Peyer's patch (tissue), 4 donors: ENCODE results near the gene CTBP1. TPM values are rescaled to one million over a fixed set of nuclear protein-coding genes. Genes with fewer than 3 reads are reported as not detected.

ENCODE experiments used
- DNase-seq, 3 donors: peaks; one replicate each; pipeline ENCODE4 v3.0.0-alpha.2; 2017 to 2019
- H3K27ac ChIP-seq, 4 donors: fragments of 200-600 bp; sonication (generic); one replicate each; pipeline ENCODE4 v1.5.1; 2016 to 2019
- H3K27me3 ChIP-seq, 2 donors: fragments of 200-600 bp; sonication (generic); one replicate each; pipeline ENCODE4 v1.5.1; 2019
- H3K36me3 ChIP-seq, 3 donors: fragments of 200-600 bp; sonication (generic); one replicate each; pipeline ENCODE4 v1.5.1; 2016 to 2019
- H3K4me1 ChIP-seq, 4 donors: fragments of 200-600 bp; sonication (generic); one replicate each; pipeline ENCODE4 v1.5.1; 2016 to 2019
- H3K4me3 ChIP-seq, 4 donors: fragments of 200-600 bp; sonication (generic); 1 replicate in 3 of 4; 2 replicates in 1 of 4; pipeline ENCODE4 v1.5.1; 2016 to 2019; ENCODE audit warnings: mild to moderate bottlenecking in 1 of 4
- H3K9me3 ChIP-seq, 4 donors: fragments of 200-600 bp; sonication (generic); one replicate each; pipeline ENCODE4 v1.5.1; 2016 to 2019; ENCODE audit warnings: mild to moderate bottlenecking in 1 of 4
- CTCF ChIP-seq, 6 experiments: fragments of 450-650 bp in 4 of 6; fragments of 200-600 bp in 2 of 6; sonication (generic) in 1 of 6; IDR thresholded peaks; one replicate each; pipeline ENCODE4 v1.5.1; 2017 to 2019; ENCODE audit warnings: antibody characterized with exemption in 6 of 6, mild to moderate bottlenecking in 3 of 6, moderate library complexity in 1 of 6
- POLR2A ChIP-seq, 2 donors: fragments of 450-650 bp; IDR thresholded peaks; one replicate each; pipeline ENCODE4 v1.5.1; 2017; ENCODE audit warnings: antibody characterized with exemption in 2 of 2, mild to moderate bottlenecking in 2 of 2, moderate library complexity in 2 of 2
- total RNA-seq, 4 donors: library from RNA; depleted of rRNA; stranded (reverse); fragments of >200 nt; gene quantifications; one replicate each; pipeline ENCODE4 v1.1.0, GENCODE V29; 2016

The CTBP1 gene
- total RNA-seq, 4 donors from 2014 or later = 245 to 371 (median 288) TPM

- Histone ChIP-seq H3K9me3 (no peaks in the 10 kb centered on the region), H3K4me3 (no peak overlapping the region), H3K27ac (no peak overlapping the region), H3K4me1 (peaks cover 19 to 66% (median 43%) of the 10 kb centered on the region in 4 donors), H3K27me3 (no peaks in the 10 kb centered on the region), H3K36me3 (peaks cover 0 to 23% (median 0%) of the 10 kb centered on the region in 3 donors)
- TF ChIP-seq CTCF (IDR thresholded peaks at IDR 0.05) (peak in 1 of 6 experiments; percentile 7), POLR2A (IDR thresholded peaks at IDR 0.05) (no peak)
- peak in 2 of 3 donors; percentile 42 to 50 for DNase-seq
These were observed 5.4 kb downstream of the CTBP1 start for GRCh38 chr4:1243451-1244080.

- H3K4me1 ChIP-seq = peaks cover 19 to 66% (median 43%) of the 10 kb centered on the region in 4 donors
- no peak overlapping the region for H3K4me3 ChIP-seq
- no peak for TF ChIP-seq POLR2A (IDR thresholded peaks at IDR 0.05)
- TF ChIP-seq CTCF (IDR thresholded peaks at IDR 0.05) = no peak
- DNase-seq = peak in 2 of 3 donors; percentile 35 to 45
- H3K27ac ChIP-seq = peak overlapping the region in 1 of 4 donors; percentile 62
- no peaks in the 10 kb centered on the region for H3K27me3 ChIP-seq
- peaks cover 0 to 31% (median 0%) of the 10 kb centered on the region in 3 donors for H3K36me3 ChIP-seq
- H3K9me3 ChIP-seq = no peaks in the 10 kb centered on the region
These were observed 6.2 kb downstream of the CTBP1 start for GRCh38 chr4:1242506-1243450.

GRCh38 chr4:1241936-1242505 lies 6.9 kb downstream of the CTBP1 start:
- Histone ChIP-seq H3K9me3 (no peaks in the 10 kb centered on the region), H3K27ac (peak overlapping the region in 2 of 4 donors; percentile 33 to 62), H3K36me3 (peaks cover 0 to 38% (median 0%) of the 10 kb centered on the region in 3 donors), H3K4me1 (peaks cover 19 to 61% (median 40%) of the 10 kb centered on the region in 4 donors), H3K4me3 (no peak overlapping the region), H3K27me3 (no peaks in the 10 kb centered on the region)
- TF ChIP-seq CTCF (IDR thresholded peaks at IDR 0.05) (no peak), POLR2A (IDR thresholded peaks at IDR 0.05) (no peak)
- peak in 2 of 3 donors; percentile 37 to 45 for DNase-seq

GRCh38 chr4:1241466-1241935 lies 7.4 kb downstream of the CTBP1 start:
- H3K4me3 ChIP-seq = no peak overlapping the region
- H3K27me3 ChIP-seq = no peaks in the 10 kb centered on the region
- peaks cover 16 to 56% (median 34%) of the 10 kb centered on the region in 4 donors for H3K4me1 ChIP-seq
- H3K9me3 ChIP-seq = no peaks in the 10 kb centered on the region
- peak overlapping the region in 2 of 4 donors; percentile 33 to 62 for H3K27ac ChIP-seq
- DNase-seq = peak in 2 of 3 donors; percentile 50 to 55
- H3K36me3 ChIP-seq = peaks cover 0 to 44% (median 0%) of the 10 kb centered on the region in 3 donors
- TF ChIP-seq POLR2A (IDR thresholded peaks at IDR 0.05) (no peak), CTCF (IDR thresholded peaks at IDR 0.05) (no peak)

GRCh38 chr4:1240721-1241465 lies 8.0 kb downstream of the CTBP1 start:
- Histone ChIP-seq H3K27ac (peak overlapping the region in 1 of 4 donors; percentile 62), H3K36me3 (peaks cover 0 to 50% (median 0%) of the 10 kb centered on the region in 3 donors), H3K27me3 (no peaks in the 10 kb centered on the region), H3K4me3 (no peak overlapping the region), H3K4me1 (peaks cover 12 to 50% (median 28%) of the 10 kb centered on the region in 4 donors), H3K9me3 (no peaks in the 10 kb centered on the region)
- TF ChIP-seq CTCF (IDR thresholded peaks at IDR 0.05) (no peak), POLR2A (IDR thresholded peaks at IDR 0.05) (no peak)
- peak in 2 of 3 donors; percentile 43 to 48 for DNase-seq
